Activated CD8-positive, alpha-beta memory T cell treated with anti-CD3 and anti-CD28 coated beads, Interleukin-2, amount 10 ng/mL, durations not matched to agents 7 days and 5 days (primary cell): ENCODE measurements around the gene ZNF697. TPM values are rescaled to one million over a fixed set of nuclear protein-coding genes. Genes with fewer than 3 reads are reported as not detected.
"Not testable (repeated sequence)": the region's sequence is repeated elsewhere in the genome, so short reads cannot be mapped to it uniquely, and the experiment has no call there.

Source experiments
- ATAC-seq: fragments of 150-1000 bp; cut with Tn5 transposase; one replicate; pipeline ENCODE4 v1.10.0; 2021; ENCODE audit warnings: moderate library complexity
- CTCF ChIA-PET: fragments of 350-600 bp; sonication (Branson Sonifier 250); formaldehyde crosslinking; loops from one replicate; lab custom pipeline; 2021; ENCODE audit warnings: antibody characterized with exemption; lab: Charles Lee
- DNase-seq: peaks from one replicate; pipeline ENCODE4 v3.0.0-alpha.2; 2020
- H3K27ac Mint-ChIP-seq: one replicate; pipeline ENCODE4 v1.8.0; 2021; ENCODE audit warnings: mild to moderate bottlenecking, mixed read lengths
- H3K27me3 Mint-ChIP-seq: one replicate; pipeline ENCODE4 v1.8.0; 2021; ENCODE audit warnings: mixed read lengths
- H3K36me3 Mint-ChIP-seq: one replicate; pipeline ENCODE4 v1.8.0; 2021; ENCODE audit warnings: mild to moderate bottlenecking, mixed read lengths
- H3K4me1 Mint-ChIP-seq: one replicate; pipeline ENCODE4 v1.8.0; 2021; ENCODE audit warnings: mixed read lengths
- H3K4me3 Mint-ChIP-seq: one replicate; pipeline ENCODE4 v1.8.0; 2021; ENCODE audit warnings: mild to moderate bottlenecking, moderate library complexity, mixed read lengths
- H3K9me3 Mint-ChIP-seq: one replicate; pipeline ENCODE4 v1.8.0; 2022; ENCODE audit warnings: low read depth, mixed read lengths
- total RNA-seq, 2 experiments: library from RNA; stranded (reverse); gene quantifications; one replicate each; pipeline ENCODE4 v1.2.3, GENCODE V29; 2021

ZNF697 gene
- under 1 TPM; 0.06 to 0.47 TPM for total RNA-seq

GRCh38 chr1:119647734-119648619 is at the start of gene ZNF697:
Gene ZNF697, minus strand, starts transcription at chr1:119648266. Its CDS starts 22,166 bp downstream, at chr1:119626100.
- Mint-ChIP-seq H3K36me3 (no peaks in the 10 kb centered on the region), H3K4me1 (peaks cover 13% of the 10 kb centered on the region), H3K27me3 (peaks cover 90% of the 10 kb centered on the region), H3K27ac (no peak within 1 kb of the TSS), H3K4me3 (peak within 1 kb of the TSS; percentile 65), H3K9me3 (no peaks in the 10 kb centered on the region)
- DNase-seq, result peak; percentile 42
- peak; percentile 85 for ATAC-seq
- CTCF ChIA-PET, result interaction anchor here (1.2 to 1.4 kb wide), 2 partner anchors 34 to 36 kb away, joined by 3 to 5 read pairs; no protein-coding TSS in a partner anchor

- Mint-ChIP-seq H3K27me3 (peaks cover 54% of the 10 kb centered on the region), H3K4me3 (no peak overlapping the region), H3K36me3 (peaks cover 2% of the 10 kb centered on the region), H3K4me1 (no peaks in the 10 kb centered on the region), H3K27ac (no peak overlapping the region), H3K9me3 (peaks cover 16% of the 10 kb centered on the region)
- ATAC-seq (no peak), DNase-seq (no peak)
- CTCF ChIA-PET, result no interaction called here
Measured at GRCh38 chr1:119697598-119697997, 49.5 kb upstream of the ZNF697 start.

GRCh38 chr1:119696863-119697262 is 48.8 kb upstream of the ZNF697 start:
- H3K4me3 Mint-ChIP-seq, H3K4me1 Mint-ChIP-seq, H3K36me3 Mint-ChIP-seq, CTCF ChIA-PET, H3K27ac Mint-ChIP-seq, DNase-seq, H3K9me3 Mint-ChIP-seq, ATAC-seq: not testable (repeated sequence)
- H3K27me3 Mint-ChIP-seq, result peaks cover 52% of the 10 kb centered on the region

GRCh38 chr1:119689511-119689910 is 41.4 kb upstream of the ZNF697 start:
- Mint-ChIP-seq H3K4me3 (no peak overlapping the region), H3K36me3 (no peaks in the 10 kb centered on the region), H3K4me1 (no peaks in the 10 kb centered on the region), H3K9me3 (peaks cover 2% of the 10 kb centered on the region), H3K27ac (no peak overlapping the region), H3K27me3 (peaks cover 36% of the 10 kb centered on the region)
- CTCF ChIA-PET, result interaction anchor here (1.2 kb wide), 1 partner anchor 14 kb away, joined by 3 read pairs; no protein-coding TSS in a partner anchor
- no peak for DNase-seq
- no peak for ATAC-seq

GRCh38 chr1:119688810-119689209 is 40.7 kb upstream of the ZNF697 start:
- CTCF ChIA-PET, result interaction anchor here (1.2 kb wide), 1 partner anchor 13 kb away, joined by 3 read pairs; no protein-coding TSS in a partner anchor
- no peak overlapping the region for H3K27ac Mint-ChIP-seq
- no peaks in the 10 kb centered on the region for H3K4me1 Mint-ChIP-seq
- H3K9me3 Mint-ChIP-seq, result peaks cover 2% of the 10 kb centered on the region
- no peak for ATAC-seq
- H3K4me3 Mint-ChIP-seq, result no peak overlapping the region
- peaks cover 33% of the 10 kb centered on the region for H3K27me3 Mint-ChIP-seq
- no peaks in the 10 kb centered on the region for H3K36me3 Mint-ChIP-seq
- DNase-seq, result no peak

- no peak for ATAC-seq
Measured at GRCh38 chr1:119687434-119688079, 39.5 kb upstream of the ZNF697 start.

GRCh38 chr1:119686661-119687060 is 38.6 kb upstream of the ZNF697 start:
- Mint-ChIP-seq H3K27ac (no peak overlapping the region), H3K36me3 (no peaks in the 10 kb centered on the region), H3K4me3 (no peak overlapping the region), H3K4me1 (no peaks in the 10 kb centered on the region), H3K9me3 (no peaks in the 10 kb centered on the region), H3K27me3 (peaks cover 28% of the 10 kb centered on the region)
- ATAC-seq, result no peak
- DNase-seq, result no peak
- CTCF ChIA-PET, result interaction anchor here (1.5 kb wide), 1 partner anchor 75 kb away, joined by 4 read pairs; no protein-coding TSS in a partner anchor

More at GRCh38 chr1:119687434-119688079, 39.5 kb upstream of the ZNF697 start:
- Mint-ChIP-seq H3K27me3 (peaks cover 27% of the 10 kb centered on the region), H3K36me3 (no peaks in the 10 kb centered on the region), H3K4me1 (no peaks in the 10 kb centered on the region), H3K4me3 (no peak overlapping the region), H3K27ac (no peak overlapping the region), H3K9me3 (no peaks in the 10 kb centered on the region)
- DNase-seq, result no peak
- CTCF ChIA-PET, result interaction anchor here (1.5 kb wide), 1 partner anchor 76 kb away, joined by 4 read pairs; no protein-coding TSS in a partner anchor

- no peaks in the 10 kb centered on the region for H3K36me3 Mint-ChIP-seq
- H3K4me1 Mint-ChIP-seq, result no peaks in the 10 kb centered on the region
- no peak overlapping the region for H3K27ac Mint-ChIP-seq
- H3K9me3 Mint-ChIP-seq, result no peaks in the 10 kb centered on the region
- DNase-seq (no peak), ATAC-seq (no peak)
- CTCF ChIA-PET, result interaction anchor here (1.8 kb wide), 1 partner anchor 9 kb away, joined by 6 read pairs; no protein-coding TSS in a partner anchor
- H3K27me3 Mint-ChIP-seq, result peaks cover 28% of the 10 kb centered on the region
- no peak overlapping the region for H3K4me3 Mint-ChIP-seq
Measured at GRCh38 chr1:119683893-119684292, 35.8 kb upstream of the ZNF697 start.

GRCh38 chr1:119682141-119682540 is 34.1 kb upstream of the ZNF697 start:
- Mint-ChIP-seq H3K27ac (no peak overlapping the region), H3K36me3 (no peaks in the 10 kb centered on the region), H3K4me1 (no peaks in the 10 kb centered on the region), H3K27me3 (peaks cover 28% of the 10 kb centered on the region), H3K4me3 (no peak overlapping the region), H3K9me3 (no peaks in the 10 kb centered on the region)
- CTCF ChIA-PET, result no interaction called here
- DNase-seq, result no peak
- ATAC-seq, result no peak

- Mint-ChIP-seq H3K4me3 (no peak overlapping the region), H3K36me3 (no peaks in the 10 kb centered on the region), H3K27me3 (peaks cover 28% of the 10 kb centered on the region), H3K27ac (no peak overlapping the region), H3K9me3 (no peaks in the 10 kb centered on the region), H3K4me1 (no peaks in the 10 kb centered on the region)
- DNase-seq, result no peak
- CTCF ChIA-PET, result interaction anchor here (1.6 kb wide), 1 partner anchor 70 kb away, joined by 5 read pairs; no protein-coding TSS in a partner anchor
- ATAC-seq, result no peak
Measured at GRCh38 chr1:119681560-119681959, 33.5 kb upstream of the ZNF697 start.

GRCh38 chr1:119680723-119681122 is 32.7 kb upstream of the ZNF697 start:
- no peak overlapping the region for H3K27ac Mint-ChIP-seq
- H3K4me3 Mint-ChIP-seq, result no peak overlapping the region
- peaks cover 28% of the 10 kb centered on the region for H3K27me3 Mint-ChIP-seq
- no peaks in the 10 kb centered on the region for H3K9me3 Mint-ChIP-seq
- no peaks in the 10 kb centered on the region for H3K36me3 Mint-ChIP-seq
- CTCF ChIA-PET, result interaction anchor here (1.6 kb wide), 1 partner anchor 69 kb away, joined by 5 read pairs; no protein-coding TSS in a partner anchor
- ATAC-seq (no peak), DNase-seq (no peak)
- H3K4me1 Mint-ChIP-seq, result peaks cover under 1% of the 10 kb centered on the region

GRCh38 chr1:119680193-119680592 is 32.1 kb upstream of the ZNF697 start:
- ATAC-seq, result no peak
- no peak overlapping the region for H3K27ac Mint-ChIP-seq

GRCh38 chr1:119679223-119679622 is 31.2 kb upstream of the ZNF697 start:
- DNase-seq (no peak), ATAC-seq (no peak)
- H3K4me3 Mint-ChIP-seq, result no peak overlapping the region
- H3K27ac Mint-ChIP-seq, result no peak overlapping the region
- peaks cover 6% of the 10 kb centered on the region for H3K4me1 Mint-ChIP-seq
- no peaks in the 10 kb centered on the region for H3K36me3 Mint-ChIP-seq
- no peaks in the 10 kb centered on the region for H3K9me3 Mint-ChIP-seq
- CTCF ChIA-PET, result no interaction called here
- H3K27me3 Mint-ChIP-seq, result peaks cover 26% of the 10 kb centered on the region

More at GRCh38 chr1:119680193-119680592, 32.1 kb upstream of the ZNF697 start:
- DNase-seq, result no peak
- Mint-ChIP-seq H3K27me3 (peaks cover 26% of the 10 kb centered on the region), H3K9me3 (no peaks in the 10 kb centered on the region), H3K4me3 (no peak overlapping the region), H3K36me3 (no peaks in the 10 kb centered on the region), H3K4me1 (peaks cover 6% of the 10 kb centered on the region)
- CTCF ChIA-PET, result interaction anchor here (1.6 kb wide), 1 partner anchor 69 kb away, joined by 5 read pairs; no protein-coding TSS in a partner anchor
